PC-9 (cell line): Measurements from ENCODE around the gene PRR22. TPM values are rescaled to one million over a fixed set of nuclear protein-coding genes. Genes with fewer than 3 reads are reported as not detected.
"Not testable (repeated sequence)": the region's sequence is repeated elsewhere in the genome, so short reads cannot be mapped to it uniquely, and the experiment has no call there.

ENCODE experiments used
- BruUV-seq: library from RNA; stranded (reverse); fragments of 400-500 nt; replicated peaks from 2 replicates; lab custom pipeline; 2021; lab: Mats Ljungman, UMichigan
- CTCF ChIA-PET: fragments of 300-600 bp; sonication (Branson Sonifier 250); formaldehyde crosslinking; loops from one replicate; lab custom pipeline; 2022; ENCODE audit warnings: antibody characterized with exemption; lab: Charles Lee
- POLR2A ChIA-PET: fragments of 300-600 bp; sonication (Branson Sonifier 250); formaldehyde crosslinking; loops from one replicate; lab custom pipeline; 2022; ENCODE audit warnings: antibody characterized with exemption; ENCODE audit not compliant: unreplicated experiment; lab: Charles Lee
- DNase-seq, 2 experiments: peaks; one replicate each; pipeline versions ENCODE4 v3.0.0 to v3.0.0-alpha.2; 2015 to 2022; ENCODE audit warnings: mixed read lengths in 1 of 2
- H2AFZ ChIP-seq: fragments of 200-600 bp; sonication (generic); 2 replicates; pipeline ENCODE4 v1.8.1; 2017; ENCODE audit warnings: antibody characterized with exemption
- H3F3A ChIP-seq: fragments of 200-600 bp; sonication (generic); 2 replicates; pipeline ENCODE4 v1.8.1; 2017; ENCODE audit warnings: antibody characterized with exemption, mild to moderate bottlenecking, low read depth; ENCODE audit not compliant: insufficient read depth
- H3K27ac ChIP-seq: fragments of 200-600 bp; sonication (generic); 2 replicates; pipeline ENCODE4 v1.6.1; 2016; ENCODE audit warnings: mixed run types
- H3K27me3 ChIP-seq: fragments of 200-600 bp; sonication (generic); 2 replicates; pipeline ENCODE4 v1.6.1; 2016; ENCODE audit warnings: low read depth, mixed run types; ENCODE audit not compliant: insufficient read depth
- H3K36me3 ChIP-seq: fragments of 200-600 bp; sonication (generic); 2 replicates; pipeline ENCODE4 v1.6.1; 2016; ENCODE audit warnings: low read depth, mixed run types
- H3K4me1 ChIP-seq: fragments of 200-600 bp; sonication (generic); replicated peaks from 2 replicates; pipeline ENCODE4 v1.6.1; 2016; ENCODE audit warnings: mixed run types; ENCODE audit not compliant: insufficient read depth
- H3K4me2 ChIP-seq: fragments of 200-600 bp; sonication (generic); 2 replicates; pipeline ENCODE4 v1.6.1; 2017; ENCODE audit warnings: mixed run types
- H3K4me3 ChIP-seq: fragments of 200-600 bp; sonication (generic); 2 replicates; pipeline ENCODE4 v1.6.1; 2016; ENCODE audit warnings: mixed run types
- H3K79me2 ChIP-seq: fragments of 200-600 bp; sonication (generic); 2 replicates; pipeline ENCODE4 v1.6.1; 2017; ENCODE audit warnings: low read depth, mixed run types
- H3K9me2 ChIP-seq: fragments of 200-600 bp; sonication (generic); 2 replicates; pipeline ENCODE4 v1.8.1; 2017; ENCODE audit warnings: mild to moderate bottlenecking; ENCODE audit not compliant: insufficient read depth
- H3K9me3 ChIP-seq: fragments of 200-600 bp; sonication (generic); 2 replicates; pipeline ENCODE4 v1.8.1; 2016; ENCODE audit warnings: low read depth; ENCODE audit not compliant: insufficient read depth
- H4K20me1 ChIP-seq: fragments of 200-600 bp; sonication (generic); 2 replicates; pipeline ENCODE4 v1.8.1; 2017; ENCODE audit not compliant: insufficient read depth
- CTCF ChIP-seq: fragments of 200-600 bp; sonication (generic); conservative IDR thresholded peaks from 2 replicates; pipeline ENCODE4 v1.6.1; 2017; ENCODE audit warnings: mixed run types, antibody characterized with exemption, mild to moderate bottlenecking, moderate library complexity
- EZH2 ChIP-seq: fragments of 200-600 bp; sonication (generic); IDR thresholded peaks from 2 replicates; pipeline ENCODE4 v1.8.0; 2017; ENCODE audit warnings: antibody characterized with exemption, low read depth
- intact Hi-C: fragments of 100-400 bp; cut with micrococcal nuclease; formaldehyde crosslinking; loops from one replicate; pipeline ENCODE4 v1.10.0; 2022; ENCODE audit not compliant: unreplicated experiment
- total RNA-seq: library from RNA; stranded (reverse); gene quantifications from 2 replicates; pipeline ENCODE4 v1.2.3, GENCODE V29; 2021

The PRR22 gene
- total RNA-seq, 1 experiment from 2014 or later, result 4.6 TPM

- no peak for TF ChIP-seq EZH2
- H3K36me3 ChIP-seq, result no peaks in the 10 kb centered on the region
- no peak overlapping the region for H3K27ac ChIP-seq
- intact Hi-C loops, result no loop called here
- H3K4me3 ChIP-seq, result no peak overlapping the region
- BruUV-seq, result no TSS peak
- no peaks in the 10 kb centered on the region for H3K9me3 ChIP-seq
- ChIA-PET CTCF (no interaction called here), POLR2A (no interaction called here)
- H4K20me1 ChIP-seq, result no peaks in the 10 kb centered on the region
- H3K79me2 ChIP-seq, result no peaks in the 10 kb centered on the region
- no peaks in the 10 kb centered on the region for H3K4me1 ChIP-seq
- no peak overlapping the region for H3K4me2 ChIP-seq
- H3K9me2 ChIP-seq, result no peaks in the 10 kb centered on the region
- no peak overlapping the region for H2AFZ ChIP-seq
- H3F3A ChIP-seq, result no peaks in the 10 kb centered on the region
- H3K27me3 ChIP-seq, result no peaks in the 10 kb centered on the region
- no peak for DNase-seq
Observed at GRCh38 chr19:5749505-5749904, 35.0 kb downstream of the PRR22 start.

- intact Hi-C loops, result not testable (repeated sequence)
Observed at GRCh38 chr19:5748920-5749319, 35.6 kb downstream of the PRR22 start.

GRCh38 chr19:5744999-5745398 lies 39.5 kb downstream of the PRR22 start:
- H4K20me1 ChIP-seq, POLR2A ChIA-PET, H3K9me3 ChIP-seq, BruUV-seq, H3K9me2 ChIP-seq, intact Hi-C loops, H3K4me3 ChIP-seq, H3K4me1 ChIP-seq, CTCF ChIA-PET, H3K4me2 ChIP-seq, H3K79me2 ChIP-seq, H2AFZ ChIP-seq, H3K27ac ChIP-seq, H3K27me3 ChIP-seq, DNase-seq, H3F3A ChIP-seq, H3K36me3 ChIP-seq: not testable (repeated sequence)

More at GRCh38 chr19:5748920-5749319, 35.6 kb downstream of the PRR22 start:
- H3K4me3 ChIP-seq, H2AFZ ChIP-seq, H4K20me1 ChIP-seq, H3K4me1 ChIP-seq, H3F3A ChIP-seq, H3K36me3 ChIP-seq, H3K4me2 ChIP-seq, H3K79me2 ChIP-seq, H3K27ac ChIP-seq, H3K27me3 ChIP-seq, DNase-seq, H3K9me3 ChIP-seq, BruUV-seq, H3K9me2 ChIP-seq, POLR2A ChIA-PET: not testable (repeated sequence)
- CTCF ChIA-PET, result interaction anchor here (0.6 kb wide), 2 partner anchors 211 to 1181 kb away, joined by 3 to 5 read pairs; no protein-coding TSS in a partner anchor

GRCh38 chr19:5743630-5744029 lies 40.9 kb downstream of the PRR22 start:
- POLR2A ChIA-PET, result no interaction called here
- no peaks in the 10 kb centered on the region for H3K9me3 ChIP-seq
- H4K20me1 ChIP-seq, result no peaks in the 10 kb centered on the region
- H3K36me3 ChIP-seq, result no peaks in the 10 kb centered on the region
- H3K4me3 ChIP-seq, result no peak overlapping the region
- no peak overlapping the region for H3K27ac ChIP-seq
- CTCF ChIA-PET, result no interaction called here
- no peaks in the 10 kb centered on the region for H3K9me2 ChIP-seq
- H3K27me3 ChIP-seq, result no peaks in the 10 kb centered on the region
- intact Hi-C loops, result no loop called here
- BruUV-seq, result no TSS peak
- H3F3A ChIP-seq, result no peaks in the 10 kb centered on the region
- no peak overlapping the region for H3K4me2 ChIP-seq
- no peaks in the 10 kb centered on the region for H3K4me1 ChIP-seq
- H3K79me2 ChIP-seq, result no peaks in the 10 kb centered on the region
- no peak overlapping the region for H2AFZ ChIP-seq
- TF ChIP-seq CTCF (no peak), EZH2 (no peak)
- no peak for DNase-seq
